Activated gamma-delta T cell treated with anti-CD3 and anti-CD28 coated beads, Interleukin-2, amount 50 U/mL, for 16 hours (primary cell): ENCODE measurements around the gene SPDYC.
A peak's percentile ranks its signal among the peaks of the same experiment; 100 is the strongest.

Experiments used
- DNase-seq: peaks from one replicate; pipeline ENCODE4 v3.0.0-alpha.2; 2020; ENCODE audit warnings: low read depth

Gene SPDYC, protein sequence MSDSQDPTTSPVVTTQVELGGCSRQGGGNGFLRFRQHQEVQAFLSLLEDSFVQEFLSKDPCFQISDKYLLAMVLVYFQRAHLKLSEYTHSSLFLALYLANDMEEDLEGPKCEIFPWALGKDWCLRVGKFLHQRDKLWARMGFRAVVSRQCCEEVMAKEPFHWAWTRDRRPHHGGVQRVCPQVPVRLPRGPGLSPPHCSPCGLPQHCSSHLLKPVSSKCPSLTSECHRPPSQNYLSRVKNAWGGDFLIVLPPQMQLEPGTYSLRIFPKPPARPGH

GRCh38 chr11:65170058-65170534, at the start of gene SPDYC:
TSS of gene SPDYC (plus strand) at chr11:65170233. CDS start at chr11:65171358, 1,125 bp downstream.
- no peak for DNase-seq

DNA sequence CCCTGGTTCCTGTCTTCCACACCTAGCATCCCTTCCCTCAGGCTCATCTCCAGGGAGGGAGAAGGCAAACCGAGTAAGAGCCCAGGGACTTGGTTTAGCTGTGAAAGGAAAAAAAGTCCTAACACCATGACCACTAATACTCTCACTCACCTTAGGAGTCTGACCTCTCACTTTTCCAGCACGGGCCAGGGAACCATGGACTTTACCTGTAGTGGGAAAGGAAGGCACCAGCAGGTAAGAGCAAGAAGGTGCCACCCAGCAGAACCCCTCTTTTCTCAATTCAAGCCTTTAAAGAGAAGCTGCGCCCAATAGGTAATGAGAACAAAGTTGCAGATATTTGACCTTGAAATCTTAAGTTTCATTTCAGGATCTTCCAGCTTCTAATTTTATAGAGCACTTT, 49.2 kb upstream of the SPDYC start:
- no peak for DNase-seq

- DNase-seq: no peak
Measured at GRCh38 chr11:65121447-65121864, 48.6 kb upstream of the SPDYC start.

GRCh38 chr11:65121865-65122696, 48.0 kb upstream of the SPDYC start, which contains the start of the genes FAU and MRPL49:
TSS of gene FAU (minus strand) at chr11:65122134. CDS start at chr11:65121813, 321 bp downstream.
TSS of gene MRPL49 (plus strand) at chr11:65122321. CDS start at chr11:65122347, 26 bp downstream.
- peak; percentile 97 for DNase-seq

- no peak for DNase-seq
Measured at GRCh38 chr11:65124480-65125196, 45.4 kb upstream of the SPDYC start.

- no peak for DNase-seq
Measured at GRCh38 chr11:65125197-65126056, 44.6 kb upstream of the SPDYC start.

DNA sequence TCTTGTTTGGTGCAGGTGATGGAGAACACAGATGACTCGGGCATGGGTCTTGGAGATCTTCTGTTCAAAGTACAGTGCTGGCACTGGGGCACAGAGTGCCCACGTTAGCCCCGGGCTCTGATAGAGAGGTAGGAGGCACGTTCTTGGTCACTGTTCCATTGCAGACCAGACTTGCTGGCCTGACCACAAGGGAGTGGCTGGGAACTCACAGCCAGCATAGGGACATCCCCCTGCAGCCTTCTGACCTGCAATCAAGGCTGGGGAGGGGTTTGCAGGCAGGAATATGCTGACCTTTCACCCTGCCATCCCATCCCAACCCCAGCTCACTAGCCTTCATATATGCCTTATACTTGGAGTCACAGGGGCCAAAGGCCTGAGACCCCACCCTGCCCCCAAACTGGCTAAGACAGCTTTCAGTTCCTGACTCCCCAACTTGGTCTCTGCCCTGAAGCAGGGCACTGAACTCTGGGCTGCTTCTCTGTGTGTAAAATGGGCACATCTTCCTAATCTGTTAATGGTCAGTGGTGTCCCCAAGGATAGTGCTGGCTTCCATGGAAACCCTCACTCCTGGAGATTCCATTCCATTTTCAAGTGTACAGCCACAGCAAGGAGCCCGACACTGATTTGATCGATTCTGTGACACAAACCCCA, 43.3 kb upstream of the SPDYC start:
- DNase-seq: no peak

DNA sequence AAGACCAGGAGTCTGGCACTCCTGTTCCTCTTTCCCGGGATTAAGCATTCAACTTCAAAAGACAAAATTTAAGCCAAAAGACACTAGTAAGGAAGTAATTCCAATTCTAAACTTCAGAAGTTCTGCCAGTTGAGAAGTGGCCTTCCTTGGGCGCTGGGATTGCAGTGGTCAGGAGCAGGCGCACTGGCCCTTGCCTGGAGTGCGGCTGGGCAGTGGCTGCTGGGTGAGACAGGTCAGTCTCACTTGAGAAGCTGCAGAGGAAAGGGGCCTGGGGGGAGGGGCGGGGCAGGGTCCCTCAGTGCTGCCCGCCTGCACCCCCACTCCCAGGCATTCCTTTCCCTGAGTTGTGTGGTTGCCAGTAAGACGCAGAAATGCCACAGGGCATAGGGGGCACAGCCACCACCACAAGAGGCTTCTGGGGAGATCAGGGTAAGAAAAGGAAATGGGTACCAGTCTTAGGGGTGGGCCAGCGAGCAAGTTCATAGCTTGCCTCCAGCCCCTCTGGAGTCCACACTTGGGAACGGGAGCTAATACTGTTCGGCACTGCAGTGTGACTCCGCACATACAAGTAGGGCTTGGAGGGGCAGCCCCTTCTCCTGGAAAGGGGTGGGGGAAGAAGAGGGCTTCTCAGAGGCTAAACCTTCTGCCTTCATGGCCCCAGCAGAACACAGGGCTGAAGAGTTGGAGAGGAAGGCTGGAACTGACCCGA, 42.4 kb upstream of the SPDYC start:
- DNase-seq: no peak

- DNase-seq: no peak
Measured at GRCh38 chr11:65128182-65129145, 41.6 kb upstream of the SPDYC start.

- DNase-seq: no peak
Measured at GRCh38 chr11:65129649-65130441, 40.2 kb upstream of the SPDYC start.

GRCh38 chr11:65130631-65131416, 39.2 kb upstream of the SPDYC start:
- DNase-seq: no peak

DNA sequence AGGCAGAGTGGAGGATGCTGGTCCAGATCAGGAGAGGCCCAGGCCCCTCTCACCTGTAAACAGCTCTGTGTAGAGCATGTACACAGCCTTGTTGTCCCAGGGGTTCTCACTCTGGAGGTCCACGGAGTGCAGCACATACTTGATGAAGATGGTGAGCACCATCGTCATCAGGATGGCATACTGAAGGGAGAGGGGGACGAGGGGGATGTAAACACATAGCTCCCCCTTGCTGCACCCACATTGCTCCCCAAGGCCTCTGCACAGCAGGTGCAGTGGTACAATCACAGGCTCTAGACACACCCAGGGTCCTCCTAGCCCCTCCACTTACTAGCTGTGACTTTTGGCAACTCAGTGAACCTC, 38.6 kb upstream of the SPDYC start:
- DNase-seq: no peak

DNA sequence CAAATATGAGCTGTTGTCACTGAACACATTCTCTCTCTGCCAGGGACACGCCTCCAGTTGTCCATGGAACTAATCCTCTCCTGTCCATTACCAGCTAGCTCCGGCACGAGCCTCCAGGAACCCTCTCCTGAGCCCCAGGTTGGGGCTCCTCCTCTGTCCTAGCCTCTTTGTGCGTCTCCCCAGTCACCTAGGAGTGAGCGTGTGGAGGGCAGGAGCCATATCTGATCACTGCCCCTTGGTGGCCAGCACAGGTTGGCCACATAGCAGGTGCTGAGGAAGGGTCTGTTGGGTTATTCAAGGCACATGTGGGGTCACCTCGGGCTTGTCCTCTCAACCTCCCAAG, 38.2 kb upstream of the SPDYC start:
- DNase-seq: no peak

GRCh38 chr11:65132238-65132987, 37.6 kb upstream of the SPDYC start:
- DNase-seq: no peak

GRCh38 chr11:65132988-65133700, 36.9 kb upstream of the SPDYC start:
- no peak for DNase-seq

DNA sequence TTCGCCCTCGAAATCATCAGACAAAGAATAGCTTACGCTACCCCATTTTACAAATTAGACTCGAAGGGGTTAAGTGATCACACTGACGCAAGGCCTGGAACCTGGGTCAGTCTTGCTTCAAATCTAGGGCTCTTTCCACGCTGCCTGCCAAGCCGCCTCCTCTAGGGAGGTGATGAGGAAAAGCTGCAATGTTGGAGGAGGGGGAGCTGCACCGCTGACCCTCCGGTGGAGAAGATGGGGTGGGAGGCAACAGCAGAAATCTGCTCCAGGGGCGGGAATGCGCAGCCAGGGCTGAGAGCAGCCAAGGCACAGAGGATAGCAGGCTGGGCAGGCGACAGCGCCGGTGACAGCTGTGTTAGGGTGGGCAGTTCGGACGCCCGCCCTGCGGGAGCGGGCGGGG, 36.3 kb upstream of the SPDYC start:
- DNase-seq: no peak
